Amniotic epithelial cell (primary cell): ENCODE measurements around the gene AHI1.

ENCODE experiments used
- DNase-seq: peaks from one replicate; pipeline ENCODE4 v3.0.0-alpha.2; 2010; ENCODE audit warnings: low read depth

Gene AHI1

DNA sequence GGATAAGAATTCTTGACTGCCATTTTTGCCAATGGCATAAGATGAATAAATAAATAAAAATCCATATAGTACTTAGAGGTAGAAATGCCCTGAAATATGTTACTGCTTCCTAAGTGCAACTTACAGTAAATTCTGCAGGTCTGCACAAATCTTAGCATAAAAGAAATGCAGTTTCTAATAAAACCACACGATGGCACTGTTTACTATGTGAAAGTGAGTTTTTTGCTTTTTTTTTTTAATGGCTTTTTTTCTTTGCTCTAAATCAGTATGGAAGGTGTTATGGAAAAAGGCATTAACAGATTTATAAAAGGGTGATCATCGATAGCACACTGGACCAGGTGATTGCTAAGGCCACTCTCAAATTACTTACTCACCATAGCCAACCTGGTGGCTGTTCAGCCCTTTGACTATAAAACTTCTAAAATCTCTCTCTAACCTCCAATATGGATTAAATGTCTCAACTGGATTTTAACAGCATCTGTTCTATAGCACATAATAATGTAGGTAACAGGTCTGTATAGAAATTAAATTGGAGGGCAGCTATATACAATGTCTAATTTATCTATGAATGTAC lies 45.8 kb downstream of the AHI1 start:
- DNase-seq, result peak; percentile 42

- no peak for DNase-seq
Measured at GRCh38 chr6:135449246-135449645, 48.3 kb downstream of the AHI1 start.

- no peak for DNase-seq
Measured at GRCh38 chr6:135440087-135440792, 57.3 kb downstream of the AHI1 start.

GRCh38 chr6:135439549-135439948 lies 58.0 kb downstream of the AHI1 start:
- no peak for DNase-seq

DNA sequence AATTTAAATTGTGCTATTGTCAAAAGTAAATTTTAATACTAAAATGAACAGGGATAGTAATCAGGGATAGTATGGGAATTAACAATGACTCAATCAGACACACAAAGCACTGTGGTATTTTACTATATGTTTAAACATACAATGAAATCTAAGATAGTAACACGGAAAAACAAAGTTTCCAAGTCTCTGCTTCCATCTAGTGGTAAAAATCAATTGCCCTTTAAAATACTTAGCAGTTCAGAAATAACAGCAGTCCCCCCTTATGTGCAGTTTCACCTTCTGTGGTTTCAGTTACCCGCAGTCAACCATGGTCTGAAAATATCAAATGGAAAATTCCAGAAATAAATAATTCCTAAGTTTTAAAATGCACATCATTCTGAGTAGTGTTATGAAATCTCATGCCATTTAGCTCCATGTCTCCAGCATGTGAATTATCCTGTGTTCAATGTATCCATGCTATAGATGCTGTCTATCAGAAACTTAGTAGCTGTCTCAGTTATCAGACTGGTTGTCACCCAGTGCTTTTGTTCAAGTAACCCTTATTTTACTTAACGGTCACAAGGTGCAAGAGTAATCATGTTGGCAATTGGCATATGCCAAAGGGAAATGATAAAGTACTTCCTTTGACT lies 58.5 kb downstream of the AHI1 start:
- peak; percentile 24 for DNase-seq

DNA sequence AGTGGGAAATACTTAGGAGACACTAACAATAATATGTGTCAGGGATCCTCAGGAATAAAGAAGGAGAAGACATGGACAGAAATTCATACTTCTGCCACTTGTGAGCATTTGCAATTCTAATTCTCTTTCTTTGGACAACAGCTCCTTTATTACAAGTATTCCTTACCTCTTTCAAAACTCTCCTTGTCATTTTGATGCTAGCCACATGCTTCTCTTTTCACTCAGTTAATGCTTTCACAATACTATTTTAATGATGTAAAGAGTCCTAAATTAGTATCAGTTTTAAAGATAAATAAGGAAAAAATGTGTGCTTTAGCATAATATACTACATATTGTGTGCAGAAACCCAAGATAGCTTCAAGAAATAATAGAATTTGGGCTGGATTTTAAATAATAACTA lies 62.5 kb downstream of the AHI1 start:
- peak; percentile 52 for DNase-seq

DNA sequence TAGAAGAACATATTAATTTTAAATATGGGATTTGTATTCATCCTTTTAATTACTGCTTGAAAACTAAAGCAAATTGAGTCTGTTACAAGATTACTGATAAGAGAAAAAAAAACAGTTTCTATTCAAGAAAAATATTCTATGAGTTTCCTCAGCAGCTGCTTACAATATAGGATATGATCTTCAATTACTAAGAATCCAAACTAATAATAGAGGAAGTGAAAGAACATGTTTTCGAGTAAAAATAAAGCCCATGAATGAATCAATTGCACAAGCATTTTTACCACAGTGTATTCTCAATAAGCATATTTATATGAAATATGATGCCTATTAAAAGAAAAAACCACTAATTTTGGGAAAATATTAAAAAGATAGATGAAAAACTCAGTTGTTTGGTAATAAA lies 63.4 kb downstream of the AHI1 start:
- no peak for DNase-seq

GRCh38 chr6:135428078-135428477 lies 69.5 kb downstream of the AHI1 start:
- no peak for DNase-seq

- DNase-seq, result no peak
Measured at GRCh38 chr6:135426833-135427232, 70.7 kb downstream of the AHI1 start.

DNA sequence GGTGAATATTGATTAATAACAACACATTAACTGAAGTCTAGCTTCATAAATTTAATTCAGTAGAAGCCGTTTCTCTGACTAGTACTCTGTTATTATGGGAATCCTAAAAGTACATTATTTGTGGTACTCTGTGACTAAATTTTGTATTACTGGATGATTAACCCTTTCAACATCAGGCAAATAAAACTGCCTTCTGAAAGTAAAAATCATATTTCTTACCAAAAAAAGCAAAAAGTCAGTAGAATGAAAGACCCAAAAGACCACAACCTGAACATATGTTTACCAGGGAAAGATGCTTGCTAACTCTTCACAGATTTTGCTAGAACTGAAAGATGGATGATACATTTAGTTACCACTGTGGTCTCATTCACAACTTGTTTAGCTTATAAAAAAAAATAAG lies 73.2 kb downstream of the AHI1 start:
- no peak for DNase-seq

GRCh38 chr6:135423649-135424128 lies 73.9 kb downstream of the AHI1 start:
- peak; percentile 51 for DNase-seq

GRCh38 chr6:135419162-135419561 lies 78.4 kb downstream of the AHI1 start:
- DNase-seq, result peak; percentile 82

GRCh38 chr6:135418040-135418760 lies 79.3 kb downstream of the AHI1 start:
- no peak for DNase-seq

DNA sequence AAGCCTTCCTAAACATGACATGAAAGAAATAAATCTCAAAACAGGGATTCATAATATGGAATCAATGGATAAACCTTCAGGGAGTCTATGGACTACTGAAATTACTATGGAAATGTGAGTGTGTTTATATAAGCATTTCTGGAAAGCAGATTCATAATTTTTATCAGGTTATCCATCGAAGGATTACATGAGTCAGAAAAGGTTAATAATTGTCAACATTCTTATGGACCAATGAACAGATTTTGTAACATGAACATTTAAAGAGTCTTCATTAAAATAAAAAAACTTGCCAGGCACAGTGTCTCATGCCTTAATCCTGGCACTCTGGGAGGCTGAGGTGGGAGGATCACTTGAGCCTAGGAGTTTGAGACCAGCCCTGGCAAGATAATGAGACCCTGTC lies 84.8 kb downstream of the AHI1 start:
- DNase-seq, result peak; percentile 37

DNA sequence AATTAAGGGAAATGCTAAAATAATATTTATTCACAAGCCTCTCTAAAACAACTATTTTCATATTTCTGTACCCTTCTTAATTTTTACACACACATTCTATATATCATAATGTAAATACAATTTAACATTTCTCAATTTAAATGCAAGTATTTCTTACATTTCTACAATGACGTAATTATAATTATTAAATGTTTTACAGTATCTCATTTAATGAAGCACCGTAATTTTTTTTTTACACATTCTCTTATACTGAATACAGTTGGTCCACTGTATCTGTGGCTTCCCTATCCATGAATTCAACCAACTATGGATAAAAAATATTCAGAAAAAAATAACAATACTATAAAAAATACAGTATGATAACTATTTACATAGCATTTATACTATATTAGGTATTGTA lies 85.7 kb downstream of the AHI1 start:
- DNase-seq, result no peak

DNA sequence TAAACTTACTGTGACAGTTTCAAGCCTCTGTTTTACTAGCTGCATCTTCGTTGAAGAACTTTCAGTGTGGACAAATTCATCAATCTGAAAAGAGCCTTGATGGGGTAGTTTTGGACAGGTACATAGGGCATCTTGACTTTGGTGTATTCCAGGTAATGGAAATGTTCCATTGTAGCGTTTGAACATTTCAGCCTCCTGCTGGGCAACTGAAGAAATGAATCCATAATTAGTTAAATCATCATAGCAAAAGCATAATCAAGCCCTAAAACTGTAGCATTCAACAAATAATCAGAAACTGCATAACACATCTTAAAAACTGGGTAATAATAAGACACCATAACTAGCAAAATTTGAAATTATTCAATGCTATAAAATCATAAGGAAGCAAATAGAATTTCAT lies 86.2 kb downstream of the AHI1 start:
- peak; percentile 7 for DNase-seq

GRCh38 chr6:135410856-135411255 lies 86.7 kb downstream of the AHI1 start:
- no peak for DNase-seq

- DNase-seq, result no peak
Measured at GRCh38 chr6:135403584-135403983, 94.0 kb downstream of the AHI1 start.

DNA sequence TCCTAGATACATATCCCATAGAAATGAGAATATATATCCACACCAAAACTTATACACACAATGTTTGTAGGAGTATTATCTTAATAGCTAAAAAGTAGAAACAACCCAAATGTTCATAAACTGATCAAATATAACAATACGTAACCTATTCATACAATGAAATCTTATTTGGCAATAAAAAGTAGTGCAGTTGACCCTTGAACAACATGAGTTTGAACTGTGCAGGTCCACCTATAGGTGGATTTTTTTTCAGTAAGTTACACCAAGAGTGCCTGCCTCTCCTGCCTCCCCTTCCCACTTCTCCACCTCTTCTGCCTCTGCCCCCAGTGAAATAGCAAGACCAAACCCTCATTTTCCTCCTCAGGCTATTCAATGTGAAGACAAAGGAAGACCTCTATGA lies 95.2 kb downstream of the AHI1 start:
- DNase-seq, result no peak

- peak; percentile 12 for DNase-seq
Measured at GRCh38 chr6:135397172-135397952, 100.2 kb downstream of the AHI1 start.

DNA sequence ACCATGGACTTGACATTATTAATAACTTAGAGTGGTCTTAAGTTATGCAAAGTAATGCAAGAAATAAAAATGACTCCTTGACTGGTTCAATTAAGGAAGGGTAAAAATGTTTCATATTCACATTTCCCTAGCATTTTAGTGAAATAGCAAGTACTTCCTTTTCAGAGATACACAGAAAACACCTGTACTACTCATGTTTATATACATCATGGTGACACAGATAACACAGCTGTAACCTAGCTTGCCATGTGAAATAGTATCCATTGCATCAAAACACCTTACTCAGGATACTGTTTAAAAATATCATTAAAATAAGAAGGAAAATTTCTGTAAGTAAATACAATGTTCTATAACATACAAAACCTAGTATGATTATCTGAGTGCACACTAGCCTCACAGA lies 102.4 kb downstream of the AHI1 start:
- no peak for DNase-seq

DNA sequence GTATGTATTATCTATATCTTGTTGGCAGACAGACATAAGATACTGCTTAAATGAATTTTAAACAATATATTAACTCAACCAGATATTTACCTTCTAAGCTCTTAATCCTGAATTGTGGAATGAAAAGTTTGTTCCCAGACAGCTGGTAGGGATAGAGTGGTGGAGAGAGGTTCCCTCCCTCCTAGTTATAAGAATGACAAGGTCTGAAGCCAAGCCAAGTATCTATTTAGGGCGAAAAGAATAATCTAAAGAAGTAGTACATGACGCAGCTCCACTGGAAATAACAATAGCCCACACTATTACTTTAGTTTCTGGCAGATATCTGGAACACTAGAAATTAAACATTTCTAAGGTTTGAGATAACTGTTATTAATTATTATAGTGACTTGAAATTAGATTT lies 104.3 kb downstream of the AHI1 start:
- DNase-seq, result no peak
